Measurements from ENCODE around the gene TNNT3.
"Not testable (repeated sequence)": the region's sequence is repeated elsewhere in the genome, so short reads cannot be mapped to it uniquely, and the experiment has no call there.

Gene TNNT3

DNA sequence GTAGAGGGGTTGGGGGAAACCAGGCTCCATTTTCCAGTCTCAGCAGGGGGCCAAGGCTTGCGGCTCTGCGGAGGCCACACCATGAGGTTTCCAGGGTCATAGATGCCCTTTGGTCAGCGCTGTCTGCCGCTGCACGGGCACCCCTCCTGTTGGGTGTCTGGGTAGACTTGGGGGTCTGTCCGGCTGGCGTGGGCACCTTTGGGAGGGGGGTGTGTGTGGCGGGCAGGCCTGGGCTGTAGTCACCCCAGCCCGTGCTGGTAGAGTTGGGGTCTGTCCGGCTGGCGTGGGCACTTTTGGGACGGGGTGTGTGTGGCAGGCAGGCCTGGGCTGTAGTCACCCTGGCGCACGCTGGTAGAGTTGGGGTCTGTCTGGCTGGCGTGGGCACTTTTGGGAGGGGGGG lies 48.0 kb upstream of the TNNT3 start:
- H3K9ac ChIP-seq (ENCODE audit: low read length), result no peak overlapping the region
- no peaks in the 10 kb centered on the region for H3F3A ChIP-seq (ENCODE audit: insufficient read depth)
- H3K79me2 ChIP-seq (ENCODE audit: insufficient read depth, low read length), result no peaks in the 10 kb centered on the region
- H2AFZ ChIP-seq (ENCODE audit: low read depth, low read length, severe bottlenecking), result no peak overlapping the region
- no peaks in the 10 kb centered on the region; the same call in 1 of the 2 replicates for H4K20me1 ChIP-seq (ENCODE audit: low read depth, low read length)
- H3K4me2 ChIP-seq (ENCODE audit: low read depth, low read length, poor library complexity, severe bottlenecking), result no peak overlapping the region
- H3K4me3 ChIP-seq (ENCODE audit: insufficient read depth, low read length, poor library complexity, severe bottlenecking), result no peak overlapping the region
- no peak for TF ChIP-seq EZH2phosphoT487 (conservative IDR thresholded peaks at IDR 0.05; ENCODE audit: low read length)
- TF ChIP-seq, protein P1, sequence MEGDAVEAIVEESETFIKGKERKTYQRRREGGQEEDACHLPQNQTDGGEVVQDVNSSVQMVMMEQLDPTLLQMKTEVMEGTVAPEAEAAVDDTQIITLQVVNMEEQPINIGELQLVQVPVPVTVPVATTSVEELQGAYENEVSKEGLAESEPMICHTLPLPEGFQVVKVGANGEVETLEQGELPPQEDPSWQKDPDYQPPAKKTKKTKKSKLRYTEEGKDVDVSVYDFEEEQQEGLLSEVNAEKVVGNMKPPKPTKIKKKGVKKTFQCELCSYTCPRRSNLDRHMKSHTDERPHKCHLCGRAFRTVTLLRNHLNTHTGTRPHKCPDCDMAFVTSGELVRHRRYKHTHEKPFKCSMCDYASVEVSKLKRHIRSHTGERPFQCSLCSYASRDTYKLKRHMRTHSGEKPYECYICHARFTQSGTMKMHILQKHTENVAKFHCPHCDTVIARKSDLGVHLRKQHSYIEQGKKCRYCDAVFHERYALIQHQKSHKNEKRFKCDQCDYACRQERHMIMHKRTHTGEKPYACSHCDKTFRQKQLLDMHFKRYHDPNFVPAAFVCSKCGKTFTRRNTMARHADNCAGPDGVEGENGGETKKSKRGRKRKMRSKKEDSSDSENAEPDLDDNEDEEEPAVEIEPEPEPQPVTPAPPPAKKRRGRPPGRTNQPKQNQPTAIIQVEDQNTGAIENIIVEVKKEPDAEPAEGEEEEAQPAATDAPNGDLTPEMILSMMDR (IDR thresholded peaks at IDR 0.05; ENCODE audit: insufficient read depth, low read length, poor library complexity, severe bottlenecking), result no peak
- no peaks in the 10 kb centered on the region for H3K9me3 ChIP-seq (ENCODE audit: insufficient read depth, low read length)
- H3K36me3 ChIP-seq (ENCODE audit: low read length), result no peaks in the 10 kb centered on the region
- H3K27me3 ChIP-seq (ENCODE audit: low read length), result no peaks in the 10 kb centered on the region
- no peak overlapping the region for H3K27ac ChIP-seq (ENCODE audit: low read depth, low read length)
- no peaks in the 10 kb centered on the region for H3K9me2 ChIP-seq (replicated peaks; ENCODE audit: insufficient read depth, low read length)

DNA sequence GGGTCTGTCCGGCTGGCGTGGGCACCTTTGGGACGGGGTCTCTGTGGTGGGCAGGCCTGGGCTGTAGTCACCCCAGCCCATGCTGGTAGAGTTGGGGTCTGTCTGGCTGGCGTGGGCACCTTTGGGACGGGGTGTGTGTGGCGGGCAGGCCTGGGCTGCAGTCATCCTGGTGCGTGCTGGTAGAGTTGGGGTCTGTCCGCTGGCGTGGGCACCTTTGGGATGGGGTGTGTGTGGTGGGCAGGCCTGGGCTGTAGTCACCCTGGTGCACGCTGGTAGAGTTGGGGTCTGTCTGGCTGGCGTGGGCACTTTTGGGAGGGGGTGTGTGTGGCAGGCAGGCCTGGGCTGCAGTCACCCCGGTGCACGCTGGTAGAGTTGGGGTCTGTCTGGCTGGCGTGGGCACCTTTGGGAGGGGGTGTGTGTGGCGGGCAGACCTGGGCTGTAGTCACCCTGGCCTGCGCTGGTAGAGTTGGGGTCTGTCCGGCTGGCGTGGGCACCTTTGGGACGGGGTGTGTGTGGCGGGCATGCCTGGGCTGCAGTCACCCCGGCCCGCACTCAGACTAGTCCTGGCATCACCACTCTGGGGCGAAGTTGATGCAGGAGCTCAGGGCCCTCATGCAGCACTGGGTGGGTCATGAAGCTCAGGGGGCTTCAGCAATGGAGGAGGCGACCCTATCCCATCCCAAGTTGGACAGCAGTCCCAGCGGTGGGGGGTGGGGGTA lies 47.1 kb upstream of the TNNT3 start:
- Histone ChIP-seq H3K36me3 (ENCODE audit: low read length) (no peaks in the 10 kb centered on the region), H3F3A (ENCODE audit: insufficient read depth) (no peaks in the 10 kb centered on the region), H3K27me3 (ENCODE audit: low read length) (no peaks in the 10 kb centered on the region)

DNA sequence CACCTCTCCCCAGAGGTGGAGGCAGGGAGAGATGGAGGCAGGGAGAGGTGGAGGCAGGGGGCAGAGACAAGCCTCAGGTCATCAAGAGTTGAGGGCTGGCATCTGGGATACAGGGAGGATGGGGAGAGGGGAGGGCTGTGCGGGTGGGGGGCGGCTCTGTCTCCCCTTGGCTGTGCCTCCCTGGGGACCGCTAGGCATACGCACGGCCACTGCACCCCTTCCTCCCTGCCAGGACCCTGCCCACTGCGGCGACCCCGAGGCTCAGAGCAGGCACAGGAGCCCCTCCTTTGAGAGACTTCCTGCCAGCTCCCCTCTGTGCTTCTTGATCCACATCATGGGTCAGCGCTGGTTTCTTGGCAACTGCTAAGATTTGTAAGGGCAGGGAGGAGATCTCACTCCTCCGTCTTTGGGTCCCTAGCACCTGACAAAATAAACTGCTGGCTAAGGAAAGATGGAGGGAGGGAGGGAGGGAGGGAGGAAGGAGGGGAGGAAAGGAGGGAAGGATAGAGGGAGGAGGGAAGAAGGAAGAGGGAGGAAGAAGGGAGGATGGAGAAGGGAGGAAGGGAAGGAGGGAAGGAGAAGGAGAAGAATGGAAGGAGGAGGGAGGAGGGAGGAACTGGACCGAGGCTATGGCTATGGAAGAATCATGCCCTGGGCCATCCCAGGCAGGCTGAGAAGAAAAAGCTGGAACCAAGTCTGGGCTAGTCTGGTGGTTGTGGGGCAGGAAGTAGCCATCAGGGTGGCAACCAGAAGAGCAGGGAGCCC lies 46.3 kb upstream of the TNNT3 start:
- Histone ChIP-seq H3K27me3 (ENCODE audit: low read length) (no peaks in the 10 kb centered on the region), H3K27ac (ENCODE audit: low read depth, low read length) (no peak overlapping the region), H3K36me3 (ENCODE audit: low read length) (no peaks in the 10 kb centered on the region), H3K9ac (ENCODE audit: low read length) (no peak overlapping the region), H3K4me3 (ENCODE audit: insufficient read depth, low read length, poor library complexity, severe bottlenecking) (no peak overlapping the region), H3K9me2 (replicated peaks; ENCODE audit: insufficient read depth, low read length) (no peaks in the 10 kb centered on the region), H2AFZ (ENCODE audit: low read depth, low read length, severe bottlenecking) (no peak overlapping the region), H3K9me3 (ENCODE audit: insufficient read depth, low read length) (no peaks in the 10 kb centered on the region), H3F3A (ENCODE audit: insufficient read depth) (no peaks in the 10 kb centered on the region), H4K20me1 (ENCODE audit: low read depth, low read length) (no peaks in the 10 kb centered on the region; the same call in 1 of the 2 replicates), H3K79me2 (ENCODE audit: insufficient read depth, low read length) (no peaks in the 10 kb centered on the region), H3K4me2 (ENCODE audit: low read depth, low read length, poor library complexity, severe bottlenecking) (no peak overlapping the region)
- TF ChIP-seq EZH2phosphoT487 (conservative IDR thresholded peaks at IDR 0.05; ENCODE audit: low read length), result no peak
- TF ChIP-seq, protein P1 (IDR thresholded peaks at IDR 0.05; ENCODE audit: insufficient read depth, low read length, poor library complexity, severe bottlenecking), result no peak

More for the DNA sequence above, 47.1 kb upstream of the TNNT3 start:
- Histone ChIP-seq H3K9me2 (replicated peaks; ENCODE audit: insufficient read depth, low read length) (no peaks in the 10 kb centered on the region), H3K27ac (ENCODE audit: low read depth, low read length) (no peak overlapping the region), H3K9ac (ENCODE audit: low read length) (no peak overlapping the region), H3K9me3 (ENCODE audit: insufficient read depth, low read length) (no peaks in the 10 kb centered on the region), H3K4me2 (ENCODE audit: low read depth, low read length, poor library complexity, severe bottlenecking) (no peak overlapping the region), H4K20me1 (ENCODE audit: low read depth, low read length) (no peaks in the 10 kb centered on the region; the same call in 1 of the 2 replicates), H3K79me2 (ENCODE audit: insufficient read depth, low read length) (no peaks in the 10 kb centered on the region), H3K4me3 (ENCODE audit: insufficient read depth, low read length, poor library complexity, severe bottlenecking) (no peak overlapping the region), H2AFZ (ENCODE audit: low read depth, low read length, severe bottlenecking) (no peak overlapping the region)
- TF ChIP-seq, protein P1 (IDR thresholded peaks at IDR 0.05; ENCODE audit: insufficient read depth, low read length, poor library complexity, severe bottlenecking), result no peak
- TF ChIP-seq EZH2phosphoT487 (conservative IDR thresholded peaks at IDR 0.05; ENCODE audit: low read length), result no peak

DNA sequence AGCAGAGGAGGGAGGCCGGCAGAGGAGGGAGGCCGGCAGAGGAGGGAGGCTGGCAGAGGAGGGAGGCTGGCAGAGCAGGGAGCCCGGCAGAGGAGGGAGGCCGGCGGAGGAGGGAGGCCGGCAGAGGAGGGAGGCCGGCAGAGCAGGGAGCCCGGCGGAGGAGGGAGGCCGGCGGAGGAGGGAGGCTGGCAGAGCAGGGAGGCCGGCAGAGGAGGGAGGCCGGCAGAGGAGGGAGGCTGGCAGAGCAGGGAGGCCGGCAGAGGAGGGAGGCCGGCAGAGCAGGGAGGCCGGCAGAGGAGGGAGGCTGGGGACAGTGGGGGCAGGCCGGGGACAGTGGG lies 45.7 kb upstream of the TNNT3 start:
- H3K27me3 ChIP-seq (ENCODE audit: low read length); H3K9ac ChIP-seq (ENCODE audit: low read length); H4K20me1 ChIP-seq (ENCODE audit: low read depth, low read length); H3K4me2 ChIP-seq (ENCODE audit: low read depth, low read length, poor library complexity, severe bottlenecking); H3K4me3 ChIP-seq (ENCODE audit: insufficient read depth, low read length, poor library complexity, severe bottlenecking); H3K9me3 ChIP-seq (ENCODE audit: insufficient read depth, low read length); H3F3A ChIP-seq (ENCODE audit: insufficient read depth); H3K9me2 ChIP-seq (replicated peaks; ENCODE audit: insufficient read depth, low read length); H3K27ac ChIP-seq (ENCODE audit: low read depth, low read length); H3K79me2 ChIP-seq (ENCODE audit: insufficient read depth, low read length); H2AFZ ChIP-seq (ENCODE audit: low read depth, low read length, severe bottlenecking); H3K36me3 ChIP-seq (ENCODE audit: low read length): not testable (repeated sequence)

DNA sequence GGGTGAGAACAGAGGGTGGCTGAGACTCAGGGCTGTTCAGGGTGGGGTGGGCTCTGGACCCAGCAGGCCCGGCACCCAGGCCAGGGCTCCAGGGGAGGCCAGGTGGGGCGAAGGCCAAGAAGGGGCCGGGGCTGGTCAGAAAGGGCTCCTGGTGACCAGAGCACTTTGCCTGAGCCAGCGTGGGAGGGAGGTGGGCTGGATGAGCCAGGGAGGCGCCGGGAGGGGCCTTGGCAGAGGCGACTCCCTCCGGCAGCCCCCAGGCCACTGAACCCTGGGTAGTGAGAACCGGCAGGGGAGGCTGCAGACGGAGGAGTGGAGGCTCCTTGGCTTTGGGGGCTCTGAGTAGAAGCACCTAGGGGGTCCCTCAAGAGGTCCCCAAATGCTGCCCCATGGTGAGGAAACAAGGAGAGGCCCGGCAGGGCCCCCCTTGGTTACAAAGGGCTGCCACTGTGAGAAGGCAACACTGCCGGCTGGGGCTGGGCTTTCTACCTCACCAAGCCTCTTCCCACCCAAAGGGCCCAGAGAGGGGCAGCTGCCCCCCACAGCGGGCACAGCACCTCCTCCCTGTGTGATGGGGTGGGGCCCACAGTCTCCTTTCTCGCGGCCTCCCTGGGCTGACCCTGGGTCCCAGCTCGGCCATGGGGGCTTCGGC lies 44.9 kb upstream of the TNNT3 start:
- not testable (repeated sequence) for H3K36me3 ChIP-seq (ENCODE audit: low read length); H3K4me2 ChIP-seq (ENCODE audit: low read depth, low read length, poor library complexity, severe bottlenecking); H3K27me3 ChIP-seq (ENCODE audit: low read length); H3K79me2 ChIP-seq (ENCODE audit: insufficient read depth, low read length); H3F3A ChIP-seq (ENCODE audit: insufficient read depth); H3K9me3 ChIP-seq (ENCODE audit: insufficient read depth, low read length); H4K20me1 ChIP-seq (ENCODE audit: low read depth, low read length); H2AFZ ChIP-seq (ENCODE audit: low read depth, low read length, severe bottlenecking); H3K9me2 ChIP-seq (replicated peaks; ENCODE audit: insufficient read depth, low read length); H3K4me3 ChIP-seq (ENCODE audit: insufficient read depth, low read length, poor library complexity, severe bottlenecking); H3K27ac ChIP-seq (ENCODE audit: low read depth, low read length); H3K9ac ChIP-seq (ENCODE audit: low read length)

All from SU-DHL-6 (cell line).